ENCODE data around the gene GZMA.
"Not testable (repeated sequence)": the region's sequence is repeated elsewhere in the genome, so short reads cannot be mapped to it uniquely, and the experiment has no call there.

The GZMA gene

GRCh38 chr5:55102348-55102747 lies at the start of gene GZMA:
Gene GZMA, plus strand, starts transcription at chr5:55102646. Its CDS starts 37 bp downstream, at chr5:55102683.
- DNase-seq = no peak

GRCh38 chr5:55055183-55055582 lies 47.3 kb upstream of the GZMA start:
- DNase-seq = no peak

GRCh38 chr5:55062039-55062779 lies 40.2 kb upstream of the GZMA start:
- peak; percentile 3 for DNase-seq

- no peak for DNase-seq
Measured at GRCh38 chr5:55063220-55063863, 39.1 kb upstream of the GZMA start.

- no peak for DNase-seq
Measured at GRCh38 chr5:55063899-55064298, 38.5 kb upstream of the GZMA start.

DNA sequence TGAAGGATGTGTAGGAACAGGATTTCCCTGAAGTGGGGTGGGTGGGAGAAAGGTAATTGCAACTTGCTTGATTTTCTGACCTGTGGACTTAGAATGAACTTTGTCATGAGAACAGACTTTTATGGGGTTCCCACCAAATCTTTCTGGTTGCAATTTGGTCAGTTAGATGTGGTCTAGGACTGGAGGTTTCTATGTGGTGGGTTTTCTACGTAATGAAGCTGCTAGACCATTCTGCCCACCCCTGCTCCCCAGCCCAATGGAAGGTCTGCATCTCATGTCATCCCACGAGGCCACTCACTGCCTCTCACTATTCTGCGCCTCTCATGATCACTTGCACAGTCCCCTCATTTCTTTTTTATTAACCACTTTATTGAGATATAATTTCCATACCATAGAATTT lies 37.9 kb upstream of the GZMA start:
- DNase-seq = no peak

DNA sequence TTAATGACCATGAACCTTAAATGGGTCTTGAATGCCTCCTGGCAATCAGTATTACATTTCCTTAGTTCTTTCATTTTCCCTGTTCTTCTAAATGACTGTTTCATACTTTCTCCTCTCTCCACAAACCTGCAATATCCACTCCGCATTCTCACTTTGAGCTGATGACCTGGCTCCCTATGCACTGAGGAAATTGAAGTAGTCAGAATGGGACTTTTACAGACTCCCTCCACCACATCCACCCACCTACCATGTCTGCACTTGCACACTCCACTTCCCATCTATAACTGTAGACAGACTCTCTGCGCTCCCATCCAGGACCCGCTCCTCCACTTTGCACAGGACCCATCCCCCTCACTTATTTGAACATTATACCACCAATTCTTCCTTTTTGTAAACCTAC lies 36.2 kb upstream of the GZMA start:
- no peak for DNase-seq

DNA sequence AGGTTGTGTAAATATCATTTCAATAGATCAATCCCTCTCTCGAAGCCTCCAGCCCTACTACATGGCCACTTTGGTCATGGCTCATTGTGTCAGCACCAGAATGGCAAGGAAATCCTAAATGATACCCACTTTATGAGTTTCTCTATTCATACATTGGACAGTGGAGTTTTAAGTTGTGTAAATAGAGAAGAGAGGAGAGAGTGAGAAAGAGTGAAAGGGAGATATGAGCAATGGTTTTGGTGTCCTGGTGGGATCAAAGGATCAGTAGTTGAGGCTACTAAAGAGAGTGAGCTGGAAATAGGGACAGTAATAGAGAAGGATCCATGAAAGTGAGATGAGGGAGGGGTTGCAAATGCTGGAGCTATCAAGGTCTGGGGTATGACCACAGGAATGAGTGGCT lies 31.5 kb upstream of the GZMA start:
- DNase-seq = no peak

- no peak for DNase-seq
Measured at GRCh38 chr5:55071413-55071812, 31.0 kb upstream of the GZMA start.

- DNase-seq = no peak
Measured at GRCh38 chr5:55072666-55073065, 29.8 kb upstream of the GZMA start.

GRCh38 chr5:55073211-55073610 lies 29.2 kb upstream of the GZMA start:
- DNase-seq = no peak

DNA sequence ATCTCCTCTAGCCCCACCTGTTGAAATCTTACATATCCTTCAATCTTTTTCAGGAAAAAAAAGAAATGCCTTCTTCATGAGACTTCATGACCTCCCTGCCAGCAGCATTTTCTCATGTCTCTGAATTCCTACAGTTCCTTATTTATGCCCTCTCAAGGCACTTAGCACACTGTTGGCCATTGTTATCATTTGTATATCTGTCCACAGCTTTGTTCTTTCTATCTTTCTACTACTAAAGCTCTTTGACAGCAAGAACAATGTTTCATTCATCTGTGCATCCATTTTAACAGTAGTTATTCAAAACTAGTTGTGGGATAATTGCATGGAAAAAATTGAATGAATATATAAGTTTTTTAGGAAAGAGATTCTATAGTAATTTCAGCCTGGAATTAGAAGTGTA lies 20.9 kb upstream of the GZMA start:
- DNase-seq = no peak

DNA sequence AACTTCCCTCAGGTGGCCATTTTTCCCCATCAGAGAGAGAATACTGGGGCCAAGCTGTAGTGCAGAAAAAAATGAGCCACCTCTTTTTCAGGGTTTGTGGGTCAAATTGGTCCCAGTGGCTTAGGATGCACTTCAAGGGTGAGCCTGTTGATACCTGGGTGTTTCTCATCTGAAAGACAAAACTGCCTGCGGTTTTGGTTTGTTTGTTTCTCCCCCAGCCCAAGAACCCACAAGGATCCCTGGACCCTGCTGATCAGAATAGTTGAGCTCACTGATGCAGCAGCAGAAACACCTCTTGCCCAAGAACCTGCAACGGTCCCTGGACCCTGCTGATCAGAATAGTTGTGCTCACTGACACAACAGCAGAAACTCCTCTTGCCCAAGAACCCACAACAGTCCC lies 13.1 kb upstream of the GZMA start:
- DNase-seq = not testable (repeated sequence)

- not testable (repeated sequence) for DNase-seq
Measured at GRCh38 chr5:55091011-55091410, 11.4 kb upstream of the GZMA start.

GRCh38 chr5:55096182-55096581 lies 6.3 kb upstream of the GZMA start:
- DNase-seq = no peak

- no peak for DNase-seq
Measured at GRCh38 chr5:55096861-55097260, 5.6 kb upstream of the GZMA start.

DNA sequence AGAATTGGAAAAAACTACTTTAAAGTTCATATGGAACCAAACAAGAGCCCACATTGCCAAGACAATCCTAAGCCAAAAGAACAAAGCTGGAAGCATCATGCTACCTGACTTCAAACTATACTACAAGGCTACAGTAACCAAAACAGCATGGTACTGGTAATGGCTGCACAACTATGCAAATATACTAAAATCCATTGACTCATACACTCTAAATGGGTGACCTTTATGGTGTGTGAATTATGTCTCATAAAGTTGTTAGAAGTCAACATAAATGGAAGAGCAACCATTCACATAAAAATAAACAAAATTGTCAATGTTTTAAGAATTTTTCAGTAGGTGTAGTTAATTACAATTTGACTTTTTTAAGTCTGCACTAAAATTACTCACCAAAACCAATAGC lies 1.3 kb upstream of the GZMA start:
- DNase-seq = not testable (repeated sequence)

GRCh38 chr5:55101556-55102276 lies 730 bp upstream of the GZMA start:
- no peak for DNase-seq

DNA sequence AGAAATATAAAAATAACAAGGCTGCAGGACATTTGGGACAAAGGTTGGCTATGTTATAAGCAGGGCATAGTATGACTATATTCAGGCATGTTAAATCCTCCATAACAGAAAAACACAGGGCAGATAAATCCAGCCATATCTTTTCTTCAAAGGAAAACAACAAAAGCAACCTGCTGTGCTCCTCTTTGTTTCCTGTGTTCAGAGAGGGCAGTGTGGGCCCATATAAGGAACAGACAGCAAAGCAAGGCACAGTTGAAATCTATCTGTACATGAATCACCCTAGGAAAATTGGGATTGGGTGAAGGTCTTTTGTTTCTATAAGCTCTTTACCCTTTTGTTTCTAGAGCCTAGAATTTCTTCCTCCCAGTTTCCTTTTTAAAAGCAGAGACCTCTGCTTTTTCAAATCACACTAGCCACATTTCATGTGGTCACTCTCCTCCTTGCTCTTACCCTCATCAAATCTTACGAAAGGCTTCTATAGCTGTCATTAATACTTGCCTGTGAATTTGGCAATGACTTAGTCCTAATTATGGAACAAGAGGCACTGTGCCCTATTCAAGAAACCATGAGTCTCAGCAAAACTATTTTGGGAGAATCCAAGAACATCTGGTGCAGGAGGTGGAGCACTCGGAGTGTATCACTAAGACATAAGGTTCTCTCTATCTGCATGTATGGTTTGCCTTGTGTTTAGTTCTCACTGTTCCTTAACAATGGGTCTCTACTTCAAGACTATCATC lies 1.8 kb downstream of the GZMA start:
- no peak for DNase-seq

- no peak for DNase-seq
Measured at GRCh38 chr5:55104946-55105701, 2.7 kb downstream of the GZMA start.

DNA sequence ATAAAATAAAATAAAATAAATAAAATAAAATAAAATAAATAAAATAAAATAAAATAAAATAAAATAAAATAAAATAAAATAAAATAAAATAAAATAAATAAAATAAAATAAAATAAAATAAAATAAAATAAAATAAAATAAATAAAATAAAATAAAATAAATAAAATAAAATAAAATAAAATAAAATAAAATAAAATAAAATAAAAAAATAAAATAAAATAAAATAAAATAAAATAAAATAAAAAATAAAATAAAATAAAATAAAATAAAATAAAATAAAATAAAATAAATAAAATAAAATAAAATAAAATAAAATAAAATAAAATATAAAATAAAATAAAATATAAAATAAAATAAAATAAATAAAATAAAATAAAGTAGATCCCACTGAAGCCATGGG lies 3.5 kb downstream of the GZMA start:
- not testable (repeated sequence) for DNase-seq

- no peak for DNase-seq
Measured at GRCh38 chr5:55108661-55109060, 6.2 kb downstream of the GZMA start.

- no peak for DNase-seq
Measured at GRCh38 chr5:55110217-55110616, 7.8 kb downstream of the GZMA start.

All from DMS79 (cell line).